Heart right ventricle (tissue), 16 donors: Measurements from ENCODE around the gene C2orf42. TPM values are rescaled to one million over a fixed set of nuclear protein-coding genes. Genes with fewer than 3 reads are reported as not detected.
"Not testable (repeated sequence)": the region's sequence is repeated elsewhere in the genome, so short reads cannot be mapped to it uniquely, and the experiment has no call there.

Source experiments
- ATAC-seq, 8 donors: fragments of 200-7000 bp; cut with Tn5 transposase; one replicate each; pipeline ENCODE4 v1.9.1; 2020; ENCODE audit warnings: mild to moderate bottlenecking in 8 of 8, moderate library complexity in 8 of 8, moderate number of reproducible peaks in 1 of 8
- DNase-seq, 2 donors: peaks; one replicate each; pipeline ENCODE4 v3.0.0-alpha.2; 2020
- H3K27ac ChIP-seq, 10 donors: fragments of 200-600 bp; sonication (generic) in 2 of 10; one replicate each; pipeline versions ENCODE4 v1.5.0 to v1.8.0; 2020 to 2022; ENCODE audit warnings: mild to moderate bottlenecking in 3 of 10
- H3K27me3 ChIP-seq, 7 donors: fragments of 200-600 bp; one replicate each; pipeline ENCODE4 v1.8.0; 2021 to 2022; ENCODE audit warnings: mild to moderate bottlenecking in 2 of 7
- H3K36me3 ChIP-seq, 9 donors: fragments of 200-600 bp; sonication (generic) in 1 of 9; one replicate each; pipeline versions ENCODE4 v1.5.0 to v1.8.0; 2020 to 2022; ENCODE audit warnings: mild to moderate bottlenecking in 2 of 9
- H3K4me1 ChIP-seq, 9 donors: fragments of 200-600 bp; sonication (generic) in 1 of 9; one replicate each; pipeline versions ENCODE4 v1.5.0 to v1.8.0; 2020 to 2022; ENCODE audit warnings: mild to moderate bottlenecking in 4 of 9
- H3K4me3 ChIP-seq, 10 donors: fragments of 200-600 bp; sonication (generic) in 2 of 10; one replicate each; pipeline versions ENCODE4 v1.5.0 to v1.8.0; 2020 to 2022; ENCODE audit warnings: mild to moderate bottlenecking in 7 of 10, moderate library complexity in 2 of 10
- H3K9me3 ChIP-seq, 11 donors: fragments of 200-600 bp in 10 of 11; sonication (generic) in 2 of 11; one replicate each; pipeline versions ENCODE4 v1.5.0 to v1.8.0; 2013 to 2022; ENCODE audit warnings: mild to moderate bottlenecking in 2 of 11, control low read depth in 1 of 11, moderate library complexity in 1 of 11
- WGBS, 2 donors: extraction: QIAGEN DNeasy Blood & Tissue Kit; methylation state at CpG; one replicate each; pipeline ENCODE4 v1.1.7; 2013; ENCODE audit warnings: inconsistent platforms in 1 of 2; 5-methylcytosine and 5-hydroxymethylcytosine counted together
- intact Hi-C, 10 donors: fragments of 100-400 bp; cut with DNase I; formaldehyde crosslinking; loops; one replicate each; pipeline versions ENCODE4 v1.11.1 to v1.14.2; 2022
- polyA plus RNA-seq, 2 donors: library from polyadenylated mRNA; stranded (reverse); fragments of 200-250 nt; gene quantifications; one replicate each; pipeline ENCODE4 v1.2.3, GENCODE V29; 2013
- total RNA-seq, 10 donors: library from RNA; stranded (reverse); fragmentation: NEBNext Ultra II Directional in 3 of 10; extraction: Animal tissue kit (Norgen Biotek cat#: 25700) in 3 of 10; gene quantifications; one replicate each; pipeline versions ENCODE4 v1.2.1 to v1.2.4, GENCODE V29; 2021 to 2023
- TF ChIP-seq, protein P1 (sequence below), 9 donors: fragments of 200-600 bp; sonication (generic) in 2 of 9; IDR thresholded peaks; one replicate each; pipeline versions ENCODE4 v1.5.0 to v1.8.0; 2021 to 2022; ENCODE audit warnings: antibody characterized with exemption in 9 of 9, mild to moderate bottlenecking in 5 of 9, moderate library complexity in 1 of 9
- donor health status: Arrhythmogenic right ventricular cardiomyopathy.
- donor health status: ischemic (EF 13 %, LVEDD 7.1; RV severe dilation, severe dysfunction).
- donor health status: healthy with polysubstance abuse.
- donor health status: DM: no; HTN: yes; CAD: no.
- donor health status: DM: no; HTN: no; CAD: no.
- donor health status: ischemic (EF 25% LVEDD 6.9; RV normal size, moderate dysfunction).
- donor health status: ischemic (EF 25% LVEDD 5.7; RV mildly dilated, moderate dysfunction).
- donor health status: healthy.
- donor health status: DM: yes; HTN: yes; CAD: no.
- donor health status: Ischemic cardiomyopathy.
- donor health status: ischemic (EF 35%, LVEDD 5.7; RV mildly dilated, moderate dysfunction).
- donor health status: nonischemic (EF 11% LVEDD 7.7; RV severe dilation, severe dysfunction).
- donor health status: DM: yes; HTN: yes; CAD: no.
- donor health status: PGD.
- donor health status: ischemic (EF 29% LVEDD 5.4; RV normal size, mild dysfunction).
- donor health status: nonischemic (EF 23%, LVEDD 6.1; RV moderate dilation, normal function).

C2orf42 gene
- total and polyA plus RNA-seq, 12 donors = 3.8 to 15.5 (median 8.8) TPM

GRCh38 chr2:70132244-70133126, 58.3 kb downstream of the C2orf42 start:
- H3K27ac ChIP-seq = peak overlapping the region; percentile 82 to 98 (median 92)
- TF ChIP-seq, protein P1, sequence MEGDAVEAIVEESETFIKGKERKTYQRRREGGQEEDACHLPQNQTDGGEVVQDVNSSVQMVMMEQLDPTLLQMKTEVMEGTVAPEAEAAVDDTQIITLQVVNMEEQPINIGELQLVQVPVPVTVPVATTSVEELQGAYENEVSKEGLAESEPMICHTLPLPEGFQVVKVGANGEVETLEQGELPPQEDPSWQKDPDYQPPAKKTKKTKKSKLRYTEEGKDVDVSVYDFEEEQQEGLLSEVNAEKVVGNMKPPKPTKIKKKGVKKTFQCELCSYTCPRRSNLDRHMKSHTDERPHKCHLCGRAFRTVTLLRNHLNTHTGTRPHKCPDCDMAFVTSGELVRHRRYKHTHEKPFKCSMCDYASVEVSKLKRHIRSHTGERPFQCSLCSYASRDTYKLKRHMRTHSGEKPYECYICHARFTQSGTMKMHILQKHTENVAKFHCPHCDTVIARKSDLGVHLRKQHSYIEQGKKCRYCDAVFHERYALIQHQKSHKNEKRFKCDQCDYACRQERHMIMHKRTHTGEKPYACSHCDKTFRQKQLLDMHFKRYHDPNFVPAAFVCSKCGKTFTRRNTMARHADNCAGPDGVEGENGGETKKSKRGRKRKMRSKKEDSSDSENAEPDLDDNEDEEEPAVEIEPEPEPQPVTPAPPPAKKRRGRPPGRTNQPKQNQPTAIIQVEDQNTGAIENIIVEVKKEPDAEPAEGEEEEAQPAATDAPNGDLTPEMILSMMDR (IDR thresholded peaks at IDR 0.05) = no peak
- peaks cover 16 to 77% (median 52%) of the 10 kb centered on the region in 9 donors for H3K4me1 ChIP-seq
- intact Hi-C loops = loop anchor here in 2 of 10 donors (2.0 kb wide), 1 partner anchor 46 kb away; the partner anchor contains the start of gene PCBP1 (in 2 of the 2)
- H3K36me3 ChIP-seq = no peaks in the 10 kb centered on the region
- peak; percentile 71 to 81 (median 78) for ATAC-seq
- no peaks in the 10 kb centered on the region for H3K27me3 ChIP-seq
- DNase-seq = peak; percentile 54 to 61
- H3K4me3 ChIP-seq = peak overlapping the region in 9 of 10 donors; percentile 21 to 56 (median 40)
- WGBS, 2 donors = 6 to 13% methylated on average over 8 of the region's 8 CpGs
- no peaks in the 10 kb centered on the region for H3K9me3 ChIP-seq

DNA sequence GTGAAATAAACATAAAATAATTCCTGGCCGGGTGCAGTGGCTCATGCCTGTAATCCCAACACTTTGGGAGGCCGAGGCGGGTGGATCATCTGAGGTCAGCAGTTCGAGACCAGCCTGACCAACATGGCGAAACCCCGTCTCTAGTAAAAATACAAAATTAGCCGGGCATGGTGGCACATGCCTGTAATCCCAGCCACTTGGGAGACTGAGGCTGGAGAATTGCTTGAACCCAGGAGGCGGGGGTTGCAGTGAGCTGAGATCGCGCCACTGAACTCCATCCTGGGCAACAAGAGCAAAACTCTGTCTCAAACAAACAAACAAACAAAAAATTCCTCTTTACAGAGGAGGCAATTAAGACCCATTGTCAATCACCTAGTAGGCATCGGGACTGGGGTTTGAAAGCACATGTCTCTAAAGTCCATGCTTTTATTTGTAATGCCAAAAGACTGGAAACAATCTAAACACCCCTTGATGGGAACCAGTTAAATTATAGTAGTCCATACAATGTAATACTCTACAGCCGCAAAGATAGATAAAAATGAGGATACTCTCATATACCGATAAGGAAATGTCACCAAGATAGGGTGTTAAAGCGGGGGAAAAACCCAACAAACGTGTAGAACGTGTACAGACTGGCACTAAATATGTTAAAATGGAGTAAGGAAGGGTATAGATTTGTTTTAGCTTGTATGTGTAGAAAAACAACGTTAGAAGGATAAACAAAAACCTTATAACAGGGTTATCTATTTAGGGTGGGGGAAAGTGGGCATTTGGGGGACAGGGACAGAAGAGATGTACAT, 59.3 kb downstream of the C2orf42 start:
- WGBS, 2 donors = 76 to 77% methylated on average over 17 of the region's 17 CpGs
- peak overlapping the region in 9 of 10 donors; percentile 21 to 56 (median 40) for H3K4me3 ChIP-seq
- intact Hi-C loops = loop anchor here in 2 of 10 donors (2.0 kb wide), 1 partner anchor 45 kb away; the partner anchor contains the start of gene PCBP1 (in 2 of the 2)

GRCh38 chr2:70128005-70128404, 62.8 kb downstream of the C2orf42 start:
- intact Hi-C loops = no loop called here
- DNase-seq (no peak), ATAC-seq (no peak)
- TF ChIP-seq, protein P1 (IDR thresholded peaks at IDR 0.05) = no peak
- Histone ChIP-seq H3K36me3 (no peaks in the 10 kb centered on the region), H3K4me1 (peaks cover 18 to 67% (median 56%) of the 10 kb centered on the region in 9 donors), H3K9me3 (no peaks in the 10 kb centered on the region), H3K27ac (peak overlapping the region in 7 of 10 donors; percentile 2 to 46 (median 21)), H3K27me3 (no peaks in the 10 kb centered on the region), H3K4me3 (no peak overlapping the region)
- 38 to 51% methylated on average over 1 of the region's 1 CpG for WGBS, 2 donors

More for the DNA sequence above, 59.3 kb downstream of the C2orf42 start:
- ATAC-seq, H3K36me3 ChIP-seq, H3K27me3 ChIP-seq, DNase-seq, H3K9me3 ChIP-seq: not testable (repeated sequence)
- H3K27ac ChIP-seq = peak overlapping the region; percentile 82 to 98 (median 92)
- peaks cover 16 to 76% (median 61%) of the 10 kb centered on the region in 9 donors for H3K4me1 ChIP-seq

GRCh38 chr2:70126413-70126812, 64.4 kb downstream of the C2orf42 start:
- DNase-seq = no peak
- no peak overlapping the region for H3K4me3 ChIP-seq
- no peaks in the 10 kb centered on the region for H3K27me3 ChIP-seq
- WGBS, 2 donors = 92 to 98% methylated on average over 2 of the region's 2 CpGs
- ATAC-seq = no peak
- TF ChIP-seq, protein P1 (IDR thresholded peaks at IDR 0.05) = no peak
- peaks cover 11 to 67% (median 45%) of the 10 kb centered on the region in 9 donors for H3K4me1 ChIP-seq
- peak overlapping the region in 2 of 10 donors; percentile 99 to 100 for H3K27ac ChIP-seq
- H3K9me3 ChIP-seq = no peaks in the 10 kb centered on the region
- intact Hi-C loops = no loop called here
- no peaks in the 10 kb centered on the region for H3K36me3 ChIP-seq
